GM23338 (cell line): ENCODE data around the gene UNC5A. TPM values are rescaled to one million over a fixed set of nuclear protein-coding genes. Genes with fewer than 3 reads are reported as not detected.

Source experiments
- ATAC-seq: fragments of 200-7000 bp; cut with Tn5 transposase; 3 replicates; pipeline ENCODE4 v1.9.1; 2020
- DNase-seq: peaks from one replicate; pipeline ENCODE4 v3.0.0-alpha.2; 2015; ENCODE audit warnings: low spot score
- H2AFZ ChIP-seq: fragments of 200-600 bp; sonication (generic); 2 replicates; pipeline ENCODE4 v1.8.0; 2016; ENCODE audit warnings: antibody characterized with exemption, mild to moderate bottlenecking, moderate library complexity
- H3F3A ChIP-seq: fragments of 200-600 bp; sonication (generic); replicated peaks from 2 replicates; pipeline ENCODE4 v1.8.0; 2017; ENCODE audit warnings: antibody characterized with exemption, mixed run types, low read depth
- H3K27ac ChIP-seq: fragments of 200-600 bp; sonication (generic); 2 replicates; pipeline ENCODE4 v1.6.1; 2016; ENCODE audit warnings: low read depth
- H3K27me3 ChIP-seq: fragments of 200-600 bp; sonication (generic); 2 replicates; pipeline ENCODE4 v1.8.0; 2016; ENCODE audit warnings: mild to moderate bottlenecking, mixed run types, moderate library complexity; ENCODE audit not compliant: insufficient read depth
- H3K36me3 ChIP-seq: fragments of 200-600 bp; sonication (generic); 2 replicates; pipeline ENCODE4 v1.8.0; 2016; ENCODE audit warnings: mild to moderate bottlenecking; ENCODE audit not compliant: insufficient read depth
- H3K4me1 ChIP-seq: fragments of 200-600 bp; sonication (generic); 2 replicates; pipeline ENCODE4 v1.8.0; 2016; ENCODE audit warnings: mild to moderate bottlenecking, moderate library complexity; ENCODE audit not compliant: insufficient read depth
- H3K4me2 ChIP-seq: fragments of 200-600 bp; sonication (generic); 2 replicates; pipeline ENCODE4 v1.7.1; 2017; ENCODE audit warnings: mixed run types
- H3K4me3 ChIP-seq: fragments of 200-600 bp; sonication (generic); 2 replicates; pipeline ENCODE4 v1.6.1; 2016; ENCODE audit warnings: mixed run types
- H3K79me2 ChIP-seq: fragments of 200-600 bp; sonication (generic); replicated peaks from 2 replicates; pipeline ENCODE4 v1.8.0; 2017; ENCODE audit warnings: mild to moderate bottlenecking; ENCODE audit not compliant: insufficient read depth
- H3K9me2 ChIP-seq: fragments of 200-600 bp; sonication (generic); 2 replicates; pipeline ENCODE4 v1.8.0; 2017; ENCODE audit not compliant: insufficient read depth
- H4K20me1 ChIP-seq: fragments of 200-600 bp; sonication (generic); replicated peaks from 2 replicates; pipeline ENCODE4 v1.8.0; 2017; ENCODE audit warnings: mild to moderate bottlenecking; ENCODE audit not compliant: insufficient read depth
- H3K27ac Mint-ChIP-seq: 2 replicates; pipeline ENCODE4 v1.8.0; 2020; ENCODE audit warnings: inconsistent platforms, mild to moderate bottlenecking, moderate library complexity, mixed read lengths
- H3K27me3 Mint-ChIP-seq: 3 replicates; pipeline ENCODE4 v1.8.0; 2022; ENCODE audit warnings: low read depth, mild to moderate bottlenecking, moderate library complexity, mixed read lengths, inconsistent platforms; ENCODE audit not compliant: insufficient read depth, poor library complexity
- H3K36me3 Mint-ChIP-seq: 3 replicates; pipeline ENCODE4 v1.8.0; 2021; ENCODE audit warnings: low read depth, mild to moderate bottlenecking, inconsistent platforms, moderate library complexity, mixed read lengths
- H3K4me1 Mint-ChIP-seq: 3 replicates; pipeline ENCODE4 v1.8.0; 2020; ENCODE audit warnings: mild to moderate bottlenecking, inconsistent platforms, mixed read lengths
- H3K4me3 Mint-ChIP-seq: 3 replicates; pipeline ENCODE4 v1.8.0; 2021; ENCODE audit warnings: moderate library complexity, mild to moderate bottlenecking, inconsistent platforms, mixed read lengths
- H3K9me3 Mint-ChIP-seq: 3 replicates; pipeline ENCODE4 v1.8.0; 2020; ENCODE audit warnings: moderate library complexity, mild to moderate bottlenecking, inconsistent platforms, mixed read lengths
- CREB1 ChIP-seq: fragments of 250-450 bp; sonication (Bioruptor Pico); IDR thresholded peaks from 2 replicates; pipeline ENCODE4 v1.5.0; 2020; ENCODE audit warnings: low read depth, mild to moderate bottlenecking, moderate library complexity
- CTCF ChIP-seq, 2 experiments: fragments of 200-600 bp in 1 of 2; sonication (generic) in 1 of 2; conservative IDR thresholded peaks; 2 replicates each; pipeline versions ENCODE4 v1.5.1 to v1.6.1; 2016 to 2017; ENCODE audit warnings: antibody characterized with exemption in 2 of 2, low read depth in 2 of 2, mild to moderate bottlenecking in 2 of 2, moderate library complexity in 1 of 2
- EZH2 ChIP-seq: fragments of 200-600 bp; sonication (generic); IDR thresholded peaks from one replicate; pipeline ENCODE4 v1.8.0; 2017; ENCODE audit warnings: antibody characterized with exemption, mild to moderate bottlenecking, low read depth; ENCODE audit not compliant: unreplicated experiment
- EZH2phosphoT487 ChIP-seq: fragments of 200-600 bp; sonication (generic); IDR thresholded peaks from one replicate; pipeline ENCODE4 v1.8.1; 2018; ENCODE audit warnings: antibody characterized with exemption; ENCODE audit not compliant: unreplicated experiment
- JUNB ChIP-seq: IDR thresholded peaks from one replicate; pipeline ENCODE4 v1.6.1; 2016; ENCODE audit warnings: antibody characterized with exemption; ENCODE audit not compliant: unreplicated experiment
- NANOG ChIP-seq: IDR thresholded peaks from 2 replicates; pipeline ENCODE4 v1.6.1; 2016; ENCODE audit warnings: antibody characterized with exemption, borderline replicate concordance
- POLR2AphosphoS5 ChIP-seq: IDR thresholded peaks from 2 replicates; pipeline ENCODE4 v1.6.1; 2016; ENCODE audit warnings: antibody characterized with exemption, low read depth
- STAT1 ChIP-seq: IDR thresholded peaks from one replicate; pipeline ENCODE4 v1.6.1; 2016; ENCODE audit warnings: antibody characterized with exemption; ENCODE audit not compliant: unreplicated experiment
- ZNF114 ChIP-seq: fragments of 250-450 bp; sonication (Bioruptor Pico); IDR thresholded peaks from 2 replicates; pipeline ENCODE4 v1.5.0; 2020; ENCODE audit warnings: mild to moderate bottlenecking, moderate library complexity
- ZNF331 ChIP-seq: fragments of 250-450 bp; sonication (Bioruptor Pico); IDR thresholded peaks from 2 replicates; pipeline ENCODE4 v1.5.0; 2020; ENCODE audit warnings: low read depth, mild to moderate bottlenecking, moderate library complexity
- polyA plus RNA-seq: library from polyadenylated mRNA; unstranded; fragments of >200 nt; fragmentation: Nextera tagmentation; extraction: Ambion mirVana; gene quantifications from 2 replicates; pipeline ENCODE4 v1.2.1, GENCODE V29; 2016
- total RNA-seq: library from RNA; depleted of rRNA; stranded (reverse); fragments of >200 nt; shearing (Covaris generic); gene quantifications from 2 replicates; pipeline ENCODE4 v1.2.3, GENCODE V29; 2014

Gene UNC5A
- total and polyA plus RNA-seq, 2 experiments from 2014 or later = 0.92 to 3.9 TPM

GRCh38 chr5:176833286-176833685 is 22.9 kb downstream of the UNC5A start (continued):
- TF ChIP-seq EZH2 (no peak), STAT1 (no peak), EZH2phosphoT487 (no peak), ZNF331 (CRISPR knock-in tag) (no peak), CTCF (conservative IDR thresholded peaks at IDR 0.05; ENCODE audit: low read depth in 2 of 2) (no peak), CREB1 (CRISPR knock-in tag) (no peak), JUNB (no peak), NANOG (no peak), ZNF114 (CRISPR knock-in tag) (no peak)

GRCh38 chr5:176835918-176836317 is 25.6 kb downstream of the UNC5A start:
- no peak overlapping the region for H3K4me2 ChIP-seq
- H3K79me2 ChIP-seq = no peaks in the 10 kb centered on the region
- H3K4me3 ChIP-seq = no peak overlapping the region
- Mint-ChIP-seq H3K9me3 (no peaks in the 10 kb centered on the region; the same call in 2 of the 3 replicates), H3K27me3 (peaks cover 35% of the 10 kb centered on the region), H3K4me3 (no peak overlapping the region), H3K27ac (no peak overlapping the region), H3K36me3 (no peaks in the 10 kb centered on the region), H3K4me1 (peaks cover 13% of the 10 kb centered on the region)
- H4K20me1 ChIP-seq = peaks cover 7% of the 10 kb centered on the region
- TF ChIP-seq EZH2 = no peak
- TF ChIP-seq CTCF (conservative IDR thresholded peaks at IDR 0.05; ENCODE audit: low read depth in 2 of 2) = no peak
- TF ChIP-seq JUNB = no peak
- TF ChIP-seq ZNF331 (CRISPR knock-in tag) = no peak
- no peak for TF ChIP-seq POLR2AphosphoS5
- TF ChIP-seq ZNF114 (CRISPR knock-in tag) = no peak
- TF ChIP-seq EZH2phosphoT487 = no peak
- H3K27me3 ChIP-seq = peaks cover 9% of the 10 kb centered on the region
- H2AFZ ChIP-seq = no peak overlapping the region
- no peak for ATAC-seq
- no peaks in the 10 kb centered on the region for H3F3A ChIP-seq
- H3K4me1 ChIP-seq = peaks cover 3% of the 10 kb centered on the region; the same call in 1 of the 2 replicates
- no peak overlapping the region for H3K27ac ChIP-seq
- no peaks in the 10 kb centered on the region for H3K9me2 ChIP-seq
- no peak for DNase-seq
- no peaks in the 10 kb centered on the region for H3K36me3 ChIP-seq
